Esophagus squamous epithelium (tissue), 5 donors: ENCODE results near the gene BICC1. TPM values are rescaled to one million over a fixed set of nuclear protein-coding genes. Genes with fewer than 3 reads are reported as not detected.

Experiments used
- DNase-seq: peaks from one replicate; lab custom pipeline; 2025; lab: John Stamatoyannopoulos, UW
- H3K27ac ChIP-seq, 4 donors: fragments of 200-600 bp; sonication (generic); one replicate each; pipeline ENCODE4 v1.5.1; 2016 to 2019; ENCODE audit warnings: mild to moderate bottlenecking in 1 of 4
- H3K27me3 ChIP-seq, 4 donors: fragments of 200-600 bp; sonication (generic); 1 replicate in 3 of 4; 2 replicates in 1 of 4; pipeline versions ENCODE4 v1.5.1 to v1.6.0; 2017 to 2021; ENCODE audit warnings: antibody characterized with exemption in 1 of 4
- H3K36me3 ChIP-seq, 3 donors: fragments of 200-600 bp; sonication (generic); one replicate each; pipeline ENCODE4 v1.5.1; 2016 to 2019
- H3K4me1 ChIP-seq, 3 donors: fragments of 200-600 bp; sonication (generic); one replicate each; pipeline ENCODE4 v1.5.1; 2017 to 2019
- H3K4me3 ChIP-seq, 4 donors: fragments of 200-600 bp; sonication (generic); 1 replicate in 3 of 4; 2 replicates in 1 of 4; pipeline ENCODE4 v1.5.1; 2016 to 2019; ENCODE audit warnings: mild to moderate bottlenecking in 2 of 4, moderate library complexity in 1 of 4
- H3K9me3 ChIP-seq, 3 donors: fragments of 200-600 bp; sonication (generic); one replicate each; pipeline ENCODE4 v1.5.1; 2016 to 2019
- CTCF ChIP-seq, 6 experiments: fragments of 450-650 bp in 4 of 6; fragments of 200-600 bp in 2 of 6; sonication (generic) in 2 of 6; IDR thresholded peaks; one replicate each; pipeline ENCODE4 v1.5.1; 2016 to 2019; ENCODE audit warnings: antibody characterized with exemption in 6 of 6, mild to moderate bottlenecking in 4 of 6, moderate library complexity in 4 of 6
- POLR2A ChIP-seq, 4 donors: fragments of 450-650 bp; IDR thresholded peaks; one replicate each; pipeline ENCODE4 v1.6.1; 2017; ENCODE audit warnings: antibody characterized with exemption in 4 of 4, mild to moderate bottlenecking in 4 of 4, moderate library complexity in 3 of 4
- WGBS, 2 donors: methylation state at CpG; one replicate each; pipeline ENCODE4 v1.1.5; 2018; 5-methylcytosine and 5-hydroxymethylcytosine counted together
- intact Hi-C: fragments of 100-400 bp; cut with DNase I; formaldehyde crosslinking; loops from one replicate; pipeline ENCODE4 v1.15.0; 2022
- total RNA-seq, 4 donors: library from RNA; depleted of rRNA; stranded (reverse); fragments of >200 nt; gene quantifications; one replicate each; pipeline ENCODE4 v1.1.0, GENCODE V29; 2016
- donor health status: DM: yes; HTN: yes; CAD: no.

The BICC1 gene
- total RNA-seq, 4 donors from 2014 or later, result 0.11 to 8.2 (median 2.0) TPM

- H3K4me1 ChIP-seq, result no peaks in the 10 kb centered on the region
- H3K27me3 ChIP-seq, result no peaks in the 10 kb centered on the region
- peaks cover 0 to 9% (median 0%) of the 10 kb centered on the region in 3 donors for H3K9me3 ChIP-seq
- no peak overlapping the region for H3K4me3 ChIP-seq
- H3K36me3 ChIP-seq, result no peaks in the 10 kb centered on the region
- TF ChIP-seq CTCF (IDR thresholded peaks at IDR 0.05), result no peak
- no peak for TF ChIP-seq POLR2A (IDR thresholded peaks at IDR 0.05)
- no peak overlapping the region for H3K27ac ChIP-seq
- no peak for DNase-seq
- intact Hi-C loops, result no loop called here
- WGBS, 2 donors, result 100% methylated on average over 1 of the region's 1 CpG
Measured at GRCh38 chr10:58733436-58733835, 220.8 kb downstream of the BICC1 start.

GRCh38 chr10:58734116-58734515 lies 221.4 kb downstream of the BICC1 start:
- H3K27me3 ChIP-seq, result no peaks in the 10 kb centered on the region
- peaks cover 0 to 9% (median 0%) of the 10 kb centered on the region in 3 donors for H3K9me3 ChIP-seq
- no peaks in the 10 kb centered on the region for H3K36me3 ChIP-seq
- no peak for TF ChIP-seq CTCF (IDR thresholded peaks at IDR 0.05)
- no peak for TF ChIP-seq POLR2A (IDR thresholded peaks at IDR 0.05)
- 61 to 78% methylated on average over 5 of the region's 5 CpGs for WGBS, 2 donors
- intact Hi-C loops, result no loop called here
- DNase-seq, result no peak
- no peak overlapping the region for H3K4me3 ChIP-seq
- H3K4me1 ChIP-seq, result no peaks in the 10 kb centered on the region
- no peak overlapping the region for H3K27ac ChIP-seq

GRCh38 chr10:58734664-58735063 lies 222.0 kb downstream of the BICC1 start:
- no peak for TF ChIP-seq POLR2A (IDR thresholded peaks at IDR 0.05)
- TF ChIP-seq CTCF (IDR thresholded peaks at IDR 0.05), result no peak
- no peak overlapping the region for H3K4me3 ChIP-seq
- H3K27ac ChIP-seq, result no peak overlapping the region
- no peaks in the 10 kb centered on the region for H3K27me3 ChIP-seq
- intact Hi-C loops, result no loop called here
- H3K36me3 ChIP-seq, result no peaks in the 10 kb centered on the region
- peaks cover 0 to 9% (median 0%) of the 10 kb centered on the region in 3 donors for H3K9me3 ChIP-seq
- no peaks in the 10 kb centered on the region for H3K4me1 ChIP-seq
- no peak for DNase-seq

- Histone ChIP-seq H3K27me3 (no peaks in the 10 kb centered on the region), H3K36me3 (no peaks in the 10 kb centered on the region), H3K4me1 (no peaks in the 10 kb centered on the region), H3K27ac (no peak overlapping the region), H3K4me3 (no peak overlapping the region), H3K9me3 (peaks cover 0 to 9% (median 0%) of the 10 kb centered on the region in 3 donors)
- TF ChIP-seq POLR2A (IDR thresholded peaks at IDR 0.05), result no peak
- no peak for TF ChIP-seq CTCF (IDR thresholded peaks at IDR 0.05)
- no peak for DNase-seq
- WGBS, 2 donors, result 59 to 60% methylated on average over 7 of the region's 7 CpGs
- intact Hi-C loops, result no loop called here
Measured at GRCh38 chr10:58735087-58735486, 222.4 kb downstream of the BICC1 start.

GRCh38 chr10:58740620-58741369 lies 228.1 kb downstream of the BICC1 start:
- Histone ChIP-seq H3K4me3 (no peak overlapping the region), H3K9me3 (no peaks in the 10 kb centered on the region), H3K27me3 (no peaks in the 10 kb centered on the region), H3K27ac (no peak overlapping the region), H3K36me3 (no peaks in the 10 kb centered on the region), H3K4me1 (no peaks in the 10 kb centered on the region)
- no peak for DNase-seq
- no peak for TF ChIP-seq POLR2A (IDR thresholded peaks at IDR 0.05)
- TF ChIP-seq CTCF (IDR thresholded peaks at IDR 0.05), result no peak
- intact Hi-C loops, result no loop called here
- 69 to 85% methylated on average over 11 of the region's 11 CpGs for WGBS, 2 donors
